Activated naive CD4-positive, alpha-beta T cell treated with anti-CD3 and anti-CD28 coated beads, Interleukin-2, amount 50 U/mL, for 24 hours (primary cell): ENCODE results near the gene SUFU.

Experiments used
- H3K27ac Mint-ChIP-seq: one replicate; pipeline ENCODE4 v1.8.0; 2021; ENCODE audit warnings: mild to moderate bottlenecking, mixed read lengths
- H3K27me3 Mint-ChIP-seq: one replicate; pipeline ENCODE4 v1.8.0; 2021; ENCODE audit warnings: mixed read lengths
- H3K36me3 Mint-ChIP-seq: one replicate; pipeline ENCODE4 v1.8.0; 2021; ENCODE audit warnings: mixed read lengths
- H3K4me1 Mint-ChIP-seq: one replicate; pipeline ENCODE4 v1.8.0; 2021; ENCODE audit warnings: mixed read lengths
- H3K4me3 Mint-ChIP-seq: one replicate; pipeline ENCODE4 v1.8.0; 2021; ENCODE audit warnings: mild to moderate bottlenecking, mixed read lengths
- H3K9me3 Mint-ChIP-seq: one replicate; pipeline ENCODE4 v1.8.0; 2021; ENCODE audit warnings: mixed read lengths

The SUFU gene

DNA sequence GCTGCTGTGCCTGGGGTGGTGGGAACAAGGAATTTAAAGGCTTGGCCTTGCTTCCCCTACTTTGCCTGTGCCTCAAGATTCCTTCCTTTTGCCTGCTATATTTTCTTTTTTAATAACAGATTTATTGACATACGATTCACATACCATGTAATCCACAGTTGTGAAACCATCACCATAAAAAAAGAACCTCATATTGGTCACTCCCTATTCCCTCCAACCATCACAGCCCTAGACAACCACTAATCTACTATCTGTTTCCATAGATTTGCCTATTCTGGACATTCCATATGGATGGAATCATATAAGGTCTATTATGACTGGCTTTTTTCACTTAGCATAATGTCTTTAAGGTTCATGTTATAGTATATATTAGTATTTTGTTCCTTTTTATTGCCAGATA lies 81.3 kb downstream of the SUFU start:
- Mint-ChIP-seq H3K36me3 (no peaks in the 10 kb centered on the region), H3K4me3 (no peak overlapping the region), H3K9me3 (no peaks in the 10 kb centered on the region)

DNA sequence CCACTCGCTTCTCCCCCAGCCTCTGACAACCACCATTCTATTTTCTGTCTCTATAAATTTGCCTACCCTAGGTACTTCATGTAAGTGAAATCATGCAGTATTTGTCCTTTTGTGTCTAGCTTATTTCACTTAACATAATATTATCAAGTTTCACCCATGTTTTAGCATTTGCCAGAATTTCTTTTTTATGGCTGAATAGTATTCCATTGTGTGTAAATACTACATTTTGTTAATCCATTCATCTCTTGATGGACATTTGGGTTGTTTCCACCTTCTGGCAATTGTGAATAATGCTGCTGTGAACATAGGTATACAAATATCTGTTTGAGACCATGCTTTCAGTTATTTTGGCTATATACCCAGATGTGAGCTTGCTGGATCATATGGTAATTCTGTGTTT lies 83.1 kb downstream of the SUFU start:
- Mint-ChIP-seq H3K36me3 (no peaks in the 10 kb centered on the region), H3K27ac (no peak overlapping the region), H3K4me1 (peaks cover 4% of the 10 kb centered on the region)

More for the DNA sequence above, 81.3 kb downstream of the SUFU start:
- H3K4me1 Mint-ChIP-seq = peaks cover 4% of the 10 kb centered on the region
- no peaks in the 10 kb centered on the region for H3K27me3 Mint-ChIP-seq
- H3K27ac Mint-ChIP-seq = no peak overlapping the region

DNA sequence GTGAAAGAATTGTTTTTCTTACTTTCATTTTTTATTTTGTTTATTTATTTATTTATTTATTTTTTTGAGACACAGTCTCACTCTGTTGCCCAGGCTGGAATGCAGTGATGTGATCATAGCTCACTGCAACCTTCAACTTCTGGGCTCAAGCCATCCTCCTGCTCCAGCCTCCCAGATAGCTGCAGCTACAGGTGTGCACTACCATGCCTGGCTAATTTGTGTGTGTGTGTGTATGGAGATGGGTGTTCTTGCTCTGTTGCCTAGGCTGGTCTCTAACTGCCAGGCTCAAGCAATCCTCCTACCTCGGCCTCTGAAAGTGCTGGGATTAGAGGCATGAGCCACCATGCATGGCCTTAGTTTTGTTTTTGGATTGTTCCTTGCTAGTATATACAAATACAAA lies 85.1 kb downstream of the SUFU start:
- H3K27me3 Mint-ChIP-seq = no peaks in the 10 kb centered on the region
- peaks cover under 1% of the 10 kb centered on the region for H3K4me1 Mint-ChIP-seq
- no peak overlapping the region for H3K27ac Mint-ChIP-seq
- H3K4me3 Mint-ChIP-seq = no peak overlapping the region
- no peaks in the 10 kb centered on the region for H3K9me3 Mint-ChIP-seq
- no peaks in the 10 kb centered on the region for H3K36me3 Mint-ChIP-seq

More for the DNA sequence above, 83.1 kb downstream of the SUFU start:
- Mint-ChIP-seq H3K4me3 (no peak overlapping the region), H3K27me3 (no peaks in the 10 kb centered on the region), H3K9me3 (no peaks in the 10 kb centered on the region)

DNA sequence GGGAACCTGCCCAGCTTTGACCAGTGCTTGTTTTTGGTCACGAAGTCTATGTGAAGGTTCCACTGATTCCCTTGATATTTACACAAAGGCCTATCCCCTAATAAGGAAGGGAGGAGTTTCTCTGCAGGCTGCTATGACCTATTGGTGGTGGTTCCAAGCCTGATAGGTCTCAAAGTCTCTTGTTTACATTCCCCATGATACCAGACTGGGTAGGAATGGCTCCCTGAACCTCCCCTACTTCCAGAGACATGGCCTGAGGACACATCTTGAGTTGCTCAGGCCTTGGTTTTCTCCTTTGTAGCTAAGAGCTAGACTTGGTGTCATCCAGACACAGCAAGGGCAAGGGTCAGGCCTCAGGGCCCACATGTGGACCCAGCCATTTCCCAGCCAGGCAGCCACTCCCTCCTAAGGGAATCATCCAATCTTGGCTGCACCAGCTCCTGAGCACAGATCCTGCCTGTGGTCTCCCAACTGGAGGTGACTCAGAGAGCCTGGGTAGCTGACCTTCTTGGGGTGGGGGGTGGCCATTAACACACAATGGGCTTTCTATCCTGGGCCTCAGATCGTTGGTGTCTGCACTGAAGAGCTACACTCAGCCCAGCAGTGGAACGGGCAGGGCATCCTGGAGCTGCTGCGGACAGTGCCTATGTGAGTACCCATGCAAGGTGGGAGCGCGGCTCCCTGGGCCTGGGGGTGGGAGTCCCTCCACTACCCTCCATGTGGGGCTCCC lies 89.5 kb downstream of the SUFU start:
- Mint-ChIP-seq H3K27ac (no peak overlapping the region), H3K4me1 (no peaks in the 10 kb centered on the region), H3K27me3 (no peaks in the 10 kb centered on the region), H3K9me3 (no peaks in the 10 kb centered on the region), H3K36me3 (no peaks in the 10 kb centered on the region), H3K4me3 (no peak overlapping the region)

DNA sequence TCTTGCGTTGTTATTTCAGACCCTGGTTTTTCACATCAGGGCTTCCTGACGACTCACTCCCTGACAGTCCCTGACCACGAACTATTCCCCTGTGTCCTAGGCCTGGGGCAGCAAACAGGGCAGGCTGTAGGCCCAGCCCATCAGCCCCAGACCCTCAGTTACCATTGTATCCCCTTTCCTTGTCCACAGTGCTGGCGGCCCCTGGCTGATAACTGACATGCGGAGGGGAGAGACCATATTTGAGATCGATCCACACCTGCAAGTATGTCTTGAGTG lies 90.0 kb downstream of the SUFU start:
- no peak overlapping the region for H3K27ac Mint-ChIP-seq

DNA sequence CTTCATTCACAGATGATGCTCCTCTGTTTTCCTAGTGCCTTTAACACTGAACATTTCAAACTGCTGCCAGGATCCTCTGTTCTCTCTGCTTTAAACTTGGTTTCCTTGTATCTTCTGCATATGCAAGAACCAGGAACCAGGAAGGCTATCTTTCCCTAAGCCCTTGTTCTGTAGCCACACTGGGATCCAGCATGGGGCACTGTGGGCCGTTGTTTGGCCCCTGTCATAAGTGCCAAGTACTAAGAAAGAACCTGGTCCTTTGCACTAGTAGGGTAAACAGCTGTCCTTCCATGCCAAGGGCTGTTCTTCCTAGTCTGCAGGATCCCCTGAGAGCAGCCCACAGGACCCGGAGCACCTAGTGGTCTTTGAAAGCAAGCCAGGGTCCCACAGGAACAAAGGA lies 91.5 kb downstream of the SUFU start:
- Mint-ChIP-seq H3K27ac (no peak overlapping the region), H3K4me1 (no peaks in the 10 kb centered on the region), H3K27me3 (no peaks in the 10 kb centered on the region), H3K9me3 (no peaks in the 10 kb centered on the region), H3K36me3 (peaks cover 3% of the 10 kb centered on the region), H3K4me3 (no peak overlapping the region)

More for the DNA sequence above, 90.0 kb downstream of the SUFU start:
- Mint-ChIP-seq H3K27me3 (no peaks in the 10 kb centered on the region), H3K4me3 (no peak overlapping the region), H3K36me3 (peaks cover 3% of the 10 kb centered on the region), H3K4me1 (no peaks in the 10 kb centered on the region), H3K9me3 (no peaks in the 10 kb centered on the region)

DNA sequence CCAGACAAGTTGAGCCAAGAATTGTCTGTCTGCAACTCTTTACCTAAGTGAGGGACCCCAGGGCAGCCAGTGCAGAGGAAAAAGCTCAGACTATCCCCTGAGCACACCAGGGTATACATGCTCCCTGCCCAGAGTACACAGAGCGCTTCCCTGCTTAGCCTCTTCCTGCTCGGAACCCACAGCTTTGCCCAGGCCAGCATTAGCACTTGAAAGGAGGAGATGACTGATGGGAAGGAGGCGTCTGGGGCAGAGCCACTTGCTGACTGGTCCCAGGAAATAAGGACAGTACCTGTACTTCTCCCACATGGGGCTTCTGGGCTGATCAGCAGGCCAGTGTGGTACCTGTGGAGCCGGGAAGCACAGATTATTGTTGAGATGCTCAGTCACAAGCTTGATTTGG lies 92.1 kb downstream of the SUFU start:
- Mint-ChIP-seq H3K36me3 (peaks cover 5% of the 10 kb centered on the region), H3K4me3 (no peak overlapping the region), H3K27ac (no peak overlapping the region), H3K9me3 (no peaks in the 10 kb centered on the region), H3K4me1 (no peaks in the 10 kb centered on the region), H3K27me3 (no peaks in the 10 kb centered on the region)

DNA sequence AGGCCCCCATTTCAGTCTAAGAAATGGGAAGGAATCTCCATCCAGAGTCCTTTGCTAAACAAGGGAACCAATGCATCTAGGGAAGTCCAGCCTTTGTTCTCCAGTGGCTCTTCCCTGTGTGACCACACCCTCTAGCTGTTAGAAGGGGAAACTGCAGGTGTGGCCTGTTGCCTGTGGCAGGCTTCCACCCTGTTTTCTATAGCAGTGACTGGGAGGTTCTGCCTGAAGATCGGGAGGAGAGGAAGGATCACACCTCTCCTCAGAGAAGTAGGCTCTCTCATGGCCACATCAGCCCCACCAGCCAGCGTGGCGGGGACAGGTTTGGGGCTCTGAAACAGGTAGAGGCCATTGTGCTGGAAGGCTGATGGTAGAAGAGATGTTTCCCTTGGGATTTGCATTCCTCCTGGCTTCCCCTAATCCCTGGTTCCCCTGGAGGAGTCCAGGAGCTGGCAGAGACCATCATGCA lies 92.8 kb downstream of the SUFU start:
- Mint-ChIP-seq H3K4me1 (no peaks in the 10 kb centered on the region), H3K27me3 (no peaks in the 10 kb centered on the region), H3K36me3 (peaks cover 5% of the 10 kb centered on the region), H3K27ac (no peak overlapping the region), H3K9me3 (no peaks in the 10 kb centered on the region), H3K4me3 (no peak overlapping the region)

DNA sequence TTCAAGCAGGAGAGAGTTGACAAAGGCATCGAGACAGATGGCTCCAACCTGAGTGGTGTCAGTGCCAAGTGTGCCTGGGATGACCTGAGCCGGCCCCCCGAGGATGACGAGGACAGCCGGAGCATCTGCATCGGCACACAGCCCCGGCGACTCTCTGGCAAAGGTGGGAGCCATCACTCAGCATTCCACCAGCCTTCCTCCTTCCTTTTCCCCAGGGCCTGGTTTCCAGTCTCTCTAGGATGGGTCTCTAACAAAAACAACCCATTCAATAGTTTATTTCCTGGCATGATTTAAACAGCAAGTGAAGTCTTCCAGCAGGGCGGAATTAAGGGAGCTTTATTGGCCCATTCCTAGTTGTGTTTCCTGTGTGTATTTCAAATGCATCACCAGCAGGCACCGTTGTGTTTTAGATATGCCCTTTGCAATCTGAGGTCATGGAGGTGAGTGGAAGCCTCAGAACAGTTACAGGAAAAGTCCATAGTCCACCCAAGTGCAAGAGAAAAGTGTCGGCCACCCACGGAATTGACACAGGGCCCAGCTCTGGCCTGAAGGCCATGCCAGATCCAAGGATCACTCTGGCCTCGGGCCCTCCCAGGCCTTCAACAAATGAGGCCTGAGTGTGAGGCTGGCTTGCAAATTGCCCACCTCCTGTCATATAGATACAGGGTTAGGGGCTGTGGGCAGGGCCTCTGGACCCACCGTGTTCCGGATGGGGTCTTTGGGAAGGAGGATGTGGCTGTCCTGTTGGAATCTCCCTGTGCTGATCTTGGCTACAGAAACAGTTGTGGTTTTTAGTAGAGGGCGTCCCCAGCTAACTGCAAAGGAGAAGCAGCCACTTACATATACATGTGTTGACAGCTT lies 93.6 kb downstream of the SUFU start:
- peaks cover 5% of the 10 kb centered on the region for H3K36me3 Mint-ChIP-seq
- no peaks in the 10 kb centered on the region for H3K27me3 Mint-ChIP-seq
- no peak overlapping the region for H3K27ac Mint-ChIP-seq
- no peak overlapping the region for H3K4me3 Mint-ChIP-seq
- H3K4me1 Mint-ChIP-seq = no peaks in the 10 kb centered on the region
- no peaks in the 10 kb centered on the region for H3K9me3 Mint-ChIP-seq

DNA sequence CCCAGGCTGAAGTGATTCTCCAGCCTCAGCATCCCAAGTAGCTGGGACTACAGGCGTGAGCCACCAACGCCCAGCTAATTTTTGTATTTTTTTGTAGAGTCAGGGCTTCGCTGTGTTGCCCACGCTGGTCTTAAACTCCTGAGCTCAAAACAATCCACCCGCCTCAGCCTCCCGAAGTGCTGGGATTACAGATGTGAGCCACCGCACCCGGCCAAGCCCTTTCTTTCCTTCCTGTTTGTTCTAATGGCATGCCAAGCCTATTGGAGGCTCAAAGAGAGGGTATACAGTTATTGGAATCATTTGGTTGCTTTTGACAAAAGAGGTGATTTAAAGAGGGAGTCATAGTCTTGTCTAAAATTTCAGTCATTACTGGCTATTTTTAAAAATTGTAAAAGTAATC lies 94.5 kb downstream of the SUFU start:
- Mint-ChIP-seq H3K4me1 (no peaks in the 10 kb centered on the region), H3K27ac (no peak overlapping the region), H3K9me3 (no peaks in the 10 kb centered on the region), H3K27me3 (no peaks in the 10 kb centered on the region), H3K36me3 (peaks cover 5% of the 10 kb centered on the region), H3K4me3 (no peak overlapping the region)

DNA sequence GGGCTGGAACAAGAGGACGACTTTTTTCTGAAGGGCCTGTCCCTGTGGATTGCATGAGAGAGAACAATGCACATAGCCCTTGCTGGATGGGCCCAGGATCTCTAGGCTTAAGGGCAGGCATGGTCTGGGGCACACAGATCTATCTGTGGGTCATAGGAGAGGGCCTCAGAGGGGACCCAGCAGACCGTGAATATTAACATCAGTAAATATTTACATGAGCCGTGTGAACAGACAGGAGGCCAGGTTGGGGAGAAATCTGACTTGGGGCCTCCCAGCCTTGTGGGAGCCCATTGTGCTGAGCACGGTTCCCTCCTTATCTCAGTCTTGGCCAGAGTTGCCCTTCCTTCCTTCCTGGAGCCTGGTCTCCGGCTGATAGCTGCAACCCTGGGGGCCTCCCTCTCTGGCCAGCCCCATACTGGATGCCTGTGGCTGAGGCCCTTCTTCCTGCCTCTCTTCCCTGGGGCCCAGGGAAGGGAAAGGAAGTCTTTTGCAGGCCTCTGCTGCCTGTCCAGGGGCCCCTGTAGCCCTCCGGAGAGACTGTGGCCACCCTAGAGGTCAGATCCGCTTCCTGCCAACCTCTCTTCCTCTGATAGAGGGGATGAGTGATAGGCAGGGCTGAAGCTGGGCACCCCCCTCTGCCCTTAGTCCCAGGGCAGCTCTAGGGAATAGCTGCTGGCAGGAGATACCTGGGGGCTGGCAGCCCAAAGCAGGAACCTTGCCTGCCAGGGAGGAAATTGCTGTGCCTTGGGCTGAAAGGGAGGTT lies 96.0 kb downstream of the SUFU start:
- Mint-ChIP-seq H3K4me3 (no peak overlapping the region), H3K4me1 (no peaks in the 10 kb centered on the region), H3K27ac (no peak overlapping the region), H3K27me3 (no peaks in the 10 kb centered on the region), H3K36me3 (peaks cover 9% of the 10 kb centered on the region), H3K9me3 (no peaks in the 10 kb centered on the region)

DNA sequence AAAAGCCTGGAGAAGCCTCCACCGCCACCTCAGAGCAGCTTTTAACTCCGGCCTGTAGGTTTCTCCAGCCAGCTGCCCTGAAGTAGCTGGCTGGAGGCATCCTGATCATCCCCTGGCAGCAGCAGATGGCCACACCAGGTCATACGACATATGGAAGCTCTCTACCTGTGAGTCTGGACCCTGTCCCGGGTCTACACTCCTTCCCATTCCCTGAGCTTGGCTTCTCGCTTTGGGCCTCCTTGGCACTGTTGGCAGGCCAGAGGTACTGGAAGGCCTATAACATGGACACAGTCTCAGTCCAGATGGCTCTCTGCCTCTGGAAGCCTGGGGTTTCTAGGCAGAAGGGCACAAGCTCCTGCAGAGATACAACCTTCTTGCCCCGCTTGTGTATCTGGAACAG lies 97.0 kb downstream of the SUFU start:
- no peak overlapping the region for H3K4me3 Mint-ChIP-seq
- peaks cover 9% of the 10 kb centered on the region for H3K36me3 Mint-ChIP-seq
- H3K4me1 Mint-ChIP-seq = no peaks in the 10 kb centered on the region
- no peak overlapping the region for H3K27ac Mint-ChIP-seq
- no peaks in the 10 kb centered on the region for H3K27me3 Mint-ChIP-seq
- H3K9me3 Mint-ChIP-seq = no peaks in the 10 kb centered on the region

DNA sequence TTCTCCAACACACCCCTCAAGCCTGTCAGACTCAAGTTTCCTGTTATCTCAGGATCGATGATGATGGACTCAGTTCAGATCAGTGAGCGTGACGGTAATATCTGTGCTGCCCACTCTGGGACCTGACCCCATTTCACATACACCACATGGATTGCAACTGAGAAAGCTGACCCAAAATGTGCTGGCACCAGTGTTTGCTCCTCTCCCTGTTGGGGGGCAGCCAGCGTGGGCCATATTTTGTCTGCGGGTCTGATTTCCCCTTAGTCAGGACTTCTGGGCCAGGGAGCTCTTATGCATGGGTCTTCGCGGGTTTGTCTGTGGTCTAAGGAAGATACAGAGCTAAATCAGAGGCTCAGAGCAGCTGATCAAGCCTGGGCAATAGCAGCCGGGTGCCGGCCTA lies 97.9 kb downstream of the SUFU start:
- H3K27ac Mint-ChIP-seq = no peak overlapping the region

DNA sequence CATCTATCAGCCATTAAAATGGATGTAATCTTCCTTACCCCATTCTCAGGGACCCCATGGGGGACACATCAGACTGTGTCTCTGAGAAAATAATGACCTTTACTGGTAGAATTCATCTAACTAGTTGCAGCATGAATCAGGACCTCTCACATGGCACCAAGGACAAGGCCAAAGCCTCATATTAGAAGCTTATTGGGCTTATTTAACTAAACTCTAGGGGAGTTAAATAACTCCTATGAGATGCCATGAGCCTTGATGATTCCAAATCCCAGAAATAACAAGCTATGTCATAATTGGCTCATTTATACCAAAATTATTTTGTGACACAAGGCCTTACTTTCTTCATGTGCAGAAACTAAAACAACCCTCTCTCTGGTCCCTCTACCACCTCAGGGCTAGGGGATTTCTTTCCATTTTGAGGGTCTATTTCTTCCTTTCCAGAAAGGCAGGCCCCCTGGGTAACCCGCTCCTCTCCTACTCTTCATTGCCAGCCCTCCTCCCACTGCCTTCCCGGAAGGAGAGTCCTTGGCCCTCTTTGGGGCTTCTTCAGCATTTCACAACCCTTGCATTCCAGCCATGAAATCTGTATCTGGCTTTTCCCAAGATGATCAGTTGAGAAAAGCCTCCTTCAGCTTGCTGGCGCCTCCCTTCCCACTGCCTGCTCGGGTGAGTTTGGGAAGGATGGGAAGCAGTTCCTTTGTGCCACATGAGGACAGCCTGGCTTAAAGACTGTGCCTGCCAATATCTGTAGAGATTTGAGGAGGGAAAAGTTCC lies 98.7 kb downstream of the SUFU start:
- Mint-ChIP-seq H3K27me3 (no peaks in the 10 kb centered on the region), H3K4me1 (no peaks in the 10 kb centered on the region), H3K36me3 (peaks cover 10% of the 10 kb centered on the region), H3K4me3 (no peak overlapping the region), H3K9me3 (no peaks in the 10 kb centered on the region), H3K27ac (no peak overlapping the region)

More for the DNA sequence above, 97.9 kb downstream of the SUFU start:
- H3K9me3 Mint-ChIP-seq = no peaks in the 10 kb centered on the region
- H3K36me3 Mint-ChIP-seq = peaks cover 10% of the 10 kb centered on the region
- no peaks in the 10 kb centered on the region for H3K27me3 Mint-ChIP-seq
- H3K4me1 Mint-ChIP-seq = no peaks in the 10 kb centered on the region
- no peak overlapping the region for H3K4me3 Mint-ChIP-seq

DNA sequence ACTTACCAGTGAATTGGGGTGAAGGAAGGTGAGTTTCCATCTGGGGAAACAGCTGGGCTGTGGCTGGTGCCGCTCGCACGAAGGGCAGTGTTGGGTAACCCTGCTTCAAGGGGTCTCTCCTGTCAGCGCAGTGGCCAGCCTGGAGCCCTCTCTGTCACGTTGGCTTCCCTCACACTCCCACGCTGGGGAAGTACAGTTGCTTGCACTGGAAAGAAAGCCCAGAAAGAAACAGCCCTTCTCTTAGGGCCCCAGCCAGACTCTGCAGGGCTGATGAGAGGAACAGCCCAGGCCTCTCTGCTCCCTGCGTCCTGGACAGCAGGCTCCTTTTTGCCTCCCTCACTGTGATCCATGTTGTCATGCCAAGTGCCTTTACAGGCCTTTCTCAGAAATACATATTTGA lies 100.2 kb downstream of the SUFU start:
- Mint-ChIP-seq H3K4me3 (no peak overlapping the region), H3K27me3 (no peaks in the 10 kb centered on the region), H3K9me3 (no peaks in the 10 kb centered on the region), H3K27ac (no peak overlapping the region), H3K36me3 (peaks cover 8% of the 10 kb centered on the region), H3K4me1 (peaks cover under 1% of the 10 kb centered on the region)
